Breast epithelium (tissue), 3 donors: ENCODE results near the gene CD99L2.

Source experiments
- CTCF ChIP-seq, 3 donors: fragments of 450-650 bp; IDR thresholded peaks; one replicate each; pipeline ENCODE4 v1.5.1; 2016 to 2017; ENCODE audit warnings: antibody characterized with exemption in 3 of 3, mild to moderate bottlenecking in 3 of 3, moderate library complexity in 3 of 3
- POLR2A ChIP-seq: fragments of 450-650 bp; IDR thresholded peaks from one replicate; pipeline ENCODE4 v1.6.1; 2016; ENCODE audit warnings: antibody characterized with exemption, mild to moderate bottlenecking, moderate library complexity

- TF ChIP-seq CTCF (IDR thresholded peaks at IDR 0.05) (no peak), POLR2A (no peak)
Observed at GRCh38 chrX:150736475-150736874, 162.0 kb downstream of the CD99L2 start.
